Thyroid gland (tissue), 4 donors: ENCODE measurements around the gene MINDY4.

Experiments used
- CTCF ChIP-seq, 6 experiments: fragments of 200-600 bp in 3 of 6; fragments of 450-650 bp in 3 of 6; sonication (generic) in 3 of 6; IDR thresholded peaks; one replicate each; pipeline ENCODE4 v1.5.1; 2016 to 2019; ENCODE audit warnings: antibody characterized with exemption in 6 of 6, mild to moderate bottlenecking in 2 of 6, inconsistent platforms in 1 of 6, moderate library complexity in 1 of 6
- POLR2A ChIP-seq, 2 donors: fragments of 450-650 bp; IDR thresholded peaks; one replicate each; pipeline ENCODE4 v1.6.1; 2017; ENCODE audit warnings: antibody characterized with exemption in 2 of 2, mild to moderate bottlenecking in 2 of 2, moderate library complexity in 1 of 2

- no peak for TF ChIP-seq POLR2A (IDR thresholded peaks at IDR 0.05)
- no peak for TF ChIP-seq CTCF (IDR thresholded peaks at IDR 0.05)
Measured at GRCh38 chr7:30866939-30867338, 95.7 kb downstream of the MINDY4 start.
